ENCODE results near the gene PPCDC. TPM values are rescaled to one million over a fixed set of nuclear protein-coding genes. Genes with fewer than 3 reads are reported as not detected.

PPCDC gene
- total RNA-seq, 1 donor from 2014 or later = 11.2 TPM

GRCh38 chr15:75023872-75024636 is 664 bp downstream of the PPCDC start:
- H3K27me3 ChIP-seq (ENCODE audit: low read depth) = no peaks in the 10 kb centered on the region
- intact Hi-C loops (cut with DNase I) = no loop called here
- DNase-seq (no peak), ATAC-seq (peak; percentile 67 to 70)
- no peaks in the 10 kb centered on the region for H3K36me3 ChIP-seq
- peak overlapping the region; percentile 95 for H3K4me3 ChIP-seq
- H3K9me3 ChIP-seq = no peaks in the 10 kb centered on the region
- TF ChIP-seq CTCF (IDR thresholded peaks at IDR 0.05) = no peak
- peaks cover 22% of the 10 kb centered on the region for H3K4me1 ChIP-seq
- H3K27ac ChIP-seq = peak overlapping the region; percentile 93

- no peak for TF ChIP-seq CTCF (IDR thresholded peaks at IDR 0.05)
- DNase-seq = no peak
- H3K27me3 ChIP-seq (ENCODE audit: low read depth) = no peaks in the 10 kb centered on the region
- H3K4me1 ChIP-seq = peaks cover 32% of the 10 kb centered on the region
- H3K27ac ChIP-seq = peak overlapping the region; percentile 93
- H3K9me3 ChIP-seq = no peaks in the 10 kb centered on the region
- no peak for ATAC-seq
- H3K36me3 ChIP-seq = no peaks in the 10 kb centered on the region
- no peak overlapping the region for H3K4me3 ChIP-seq
- intact Hi-C loops (cut with DNase I) = loop anchor here (5.0 kb wide), 1 partner anchor 182 kb away; no protein-coding TSS in a partner anchor
These were observed 1.7 kb downstream of the PPCDC start for GRCh38 chr15:75025107-75025506.

GRCh38 chr15:75025548-75026260 is 2.3 kb downstream of the PPCDC start:
- H3K4me1 ChIP-seq = peaks cover 38% of the 10 kb centered on the region
- ATAC-seq (no peak), DNase-seq (no peak)
- no peaks in the 10 kb centered on the region for H3K9me3 ChIP-seq
- intact Hi-C loops (cut with DNase I) = loop anchor here (5.0 kb wide), 1 partner anchor 182 kb away; no protein-coding TSS in a partner anchor
- H3K4me3 ChIP-seq = no peak overlapping the region
- H3K27ac ChIP-seq = no peak overlapping the region
- no peaks in the 10 kb centered on the region for H3K27me3 ChIP-seq (ENCODE audit: low read depth)
- no peaks in the 10 kb centered on the region for H3K36me3 ChIP-seq
- TF ChIP-seq CTCF (IDR thresholded peaks at IDR 0.05) = no peak

GRCh38 chr15:75027551-75027950 is 4.2 kb downstream of the PPCDC start:
- DNase-seq (no peak), ATAC-seq (no peak)
- no peaks in the 10 kb centered on the region for H3K27me3 ChIP-seq (ENCODE audit: low read depth)
- H3K4me1 ChIP-seq = peaks cover 56% of the 10 kb centered on the region
- H3K36me3 ChIP-seq = no peaks in the 10 kb centered on the region
- H3K4me3 ChIP-seq = no peak overlapping the region
- intact Hi-C loops (cut with DNase I) = loop anchor here (5.0 kb wide), 1 partner anchor 180 kb away; no protein-coding TSS in a partner anchor
- H3K27ac ChIP-seq = no peak overlapping the region
- no peaks in the 10 kb centered on the region for H3K9me3 ChIP-seq
- no peak for TF ChIP-seq CTCF (IDR thresholded peaks at IDR 0.05)

- Histone ChIP-seq H3K9me3 (no peaks in the 10 kb centered on the region), H3K36me3 (no peaks in the 10 kb centered on the region), H3K4me1 (peaks cover 55% of the 10 kb centered on the region), H3K27me3 (ENCODE audit: low read depth) (no peaks in the 10 kb centered on the region), H3K4me3 (no peak overlapping the region), H3K27ac (no peak overlapping the region)
- no peak for TF ChIP-seq CTCF (IDR thresholded peaks at IDR 0.05)
- DNase-seq (no peak), ATAC-seq (no peak)
- intact Hi-C loops (cut with DNase I) = loop anchor here (5.0 kb wide), 1 partner anchor 178 kb away; no protein-coding TSS in a partner anchor
These were observed 5.6 kb downstream of the PPCDC start for GRCh38 chr15:75028991-75029377.
